ENCODE measurements around the gene TRIO.

Gene TRIO

DNA sequence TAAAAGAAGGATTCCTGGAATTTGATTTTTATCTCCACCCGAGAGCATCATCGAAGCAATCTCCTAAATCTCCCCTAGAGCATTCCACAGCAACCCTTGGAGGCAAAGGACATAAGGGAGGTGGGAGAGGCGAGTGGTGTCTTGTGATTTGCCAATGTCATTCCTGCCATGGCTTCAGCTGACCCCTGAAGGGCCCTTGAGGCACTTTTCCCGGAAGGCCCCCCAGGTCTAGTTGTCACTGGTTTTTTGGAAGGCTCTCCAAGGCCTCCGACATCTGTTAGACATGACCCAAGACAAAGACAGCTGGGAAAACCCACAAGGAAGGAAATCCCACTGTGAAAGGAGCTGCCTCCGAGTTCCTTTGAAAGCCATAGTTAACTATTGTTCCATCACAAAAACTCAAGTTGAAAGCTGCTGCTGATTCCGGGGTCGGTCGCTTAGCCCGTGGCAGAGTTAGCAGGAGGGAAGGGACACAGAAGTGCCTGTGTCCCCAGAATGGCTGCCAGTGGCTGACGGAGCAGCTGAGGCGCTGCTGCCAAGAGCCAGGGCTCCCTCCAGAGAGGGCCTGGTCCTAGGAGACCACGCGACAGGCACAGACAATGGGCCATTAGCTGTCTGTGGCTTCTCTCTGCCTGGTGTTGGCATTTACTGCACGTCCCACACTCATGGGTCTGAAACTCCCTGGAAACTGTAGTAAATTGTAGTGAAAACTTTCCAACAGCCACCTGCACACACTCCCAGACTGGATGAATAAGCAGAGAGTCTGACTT is 24.4 kb upstream of the TRIO start:
- H3K4ac ChIP-seq (ENCODE audit: low read length), result no peak overlapping the region
- no peak overlapping the region for H3K14ac ChIP-seq (ENCODE audit: low read length)
- peak overlapping the region; percentile 80 for H2AFZ ChIP-seq (ENCODE audit: low read length)
- H4K8ac ChIP-seq (ENCODE audit: low read depth, low read length), result no peak overlapping the region
- DNase-seq (ENCODE audit: low spot score), result peak; percentile 41
- peak overlapping the region in 1 of 2 donors; percentile 33 for H3K4me3 ChIP-seq (ENCODE audit: low read length in 2 of 2)
- H3K27me3 ChIP-seq (ENCODE audit: control insufficient read depth in 3 of 3, insufficient read depth in 3 of 3, low read depth in 1 of 3, low read length in 3 of 3), result no peaks in the 10 kb centered on the region
- H3K4me1 ChIP-seq (ENCODE audit: control insufficient read depth in 2 of 2, insufficient read depth in 1 of 2, low read depth in 1 of 2, low read length in 2 of 2), result peaks cover 6 to 18% of the 10 kb centered on the region in 2 donors
- no peaks in the 10 kb centered on the region for H3K36me3 ChIP-seq (replicated peaks in 1 of 2; ENCODE audit: control insufficient read depth in 2 of 2, insufficient read depth in 2 of 2, low read length in 2 of 2)
- WGBS, 2 donors (ENCODE audit: extremely low coverage in 2 of 2, insufficient read length in 2 of 2, insufficient replicate concordance in 1 of 2), result no CpG with 5 or more reads among the region's 15 CpGs
- no peak overlapping the region for H3K9ac ChIP-seq (ENCODE audit: low read depth, low read length, poor library complexity)
- no peaks in the 10 kb centered on the region for H3K9me3 ChIP-seq (replicated peaks in 1 of 2; ENCODE audit: control insufficient read depth in 2 of 2, insufficient read depth in 1 of 2, low read depth in 1 of 2, low read length in 2 of 2)
- H3K18ac ChIP-seq (ENCODE audit: low read length), result peak overlapping the region; percentile 6
- no peak overlapping the region for H2AK5ac ChIP-seq (ENCODE audit: low read depth, low read length)
- H3K79me1 ChIP-seq (ENCODE audit: low read depth, low read length), result no peaks in the 10 kb centered on the region
- H3K27ac ChIP-seq (replicated peaks; ENCODE audit: low read length), result no peak overlapping the region
- no peak overlapping the region for H3K4me2 ChIP-seq (ENCODE audit: insufficient read depth, low read length, poor library complexity, severe bottlenecking)
- no peak overlapping the region for H4K91ac ChIP-seq (ENCODE audit: low read depth, low read length, poor library complexity)
- no peak overlapping the region for H2BK5ac ChIP-seq (ENCODE audit: low read length)
- no peak overlapping the region for H2BK12ac ChIP-seq (ENCODE audit: low read length)
- H3K23ac ChIP-seq (ENCODE audit: low read depth, low read length, poor library complexity), result no peak overlapping the region
- H2BK120ac ChIP-seq (ENCODE audit: low read depth, low read length), result no peak overlapping the region
- no peak overlapping the region for H2BK15ac ChIP-seq (ENCODE audit: low read length)

DNA sequence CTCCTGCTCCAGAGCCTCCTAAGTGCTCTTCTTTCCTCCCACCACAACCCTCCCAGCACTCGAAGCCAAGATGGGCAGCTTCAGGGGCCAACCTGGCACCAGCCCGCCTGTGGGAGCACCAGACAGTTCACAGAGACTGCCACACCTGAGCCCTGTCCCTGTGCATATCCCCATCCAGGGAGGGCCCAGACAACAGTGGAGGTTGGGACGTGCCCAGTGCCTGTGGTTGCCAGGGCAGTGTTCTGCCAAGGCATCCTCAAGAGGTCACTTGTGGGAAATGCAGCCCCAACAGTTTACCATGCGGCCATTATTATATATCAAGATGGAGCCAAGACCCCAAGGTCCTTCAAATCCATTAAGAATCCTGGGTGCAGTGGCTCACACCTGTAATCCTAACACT is 23.0 kb upstream of the TRIO start:
- H3K4ac ChIP-seq (ENCODE audit: low read length), result no peak overlapping the region
- no peaks in the 10 kb centered on the region for H3K36me3 ChIP-seq (replicated peaks in 1 of 2; ENCODE audit: control insufficient read depth in 2 of 2, insufficient read depth in 2 of 2, low read length in 2 of 2)
- H3K23ac ChIP-seq (ENCODE audit: low read depth, low read length, poor library complexity), result no peak overlapping the region
- no peak overlapping the region for H2BK120ac ChIP-seq (ENCODE audit: low read depth, low read length)
- H4K8ac ChIP-seq (ENCODE audit: low read depth, low read length), result no peak overlapping the region
- no peak overlapping the region for H3K4me2 ChIP-seq (ENCODE audit: insufficient read depth, low read length, poor library complexity, severe bottlenecking)
- peak overlapping the region; percentile 69 for H3K18ac ChIP-seq (ENCODE audit: low read length)
- WGBS, 2 donors (ENCODE audit: extremely low coverage in 2 of 2, insufficient read length in 2 of 2, insufficient replicate concordance in 1 of 2), result no CpG with 5 or more reads among the region's 4 CpGs
- H2AFZ ChIP-seq (ENCODE audit: low read length), result peak overlapping the region; percentile 80
- no peak overlapping the region for H2AK5ac ChIP-seq (ENCODE audit: low read depth, low read length)
- no peak overlapping the region for H3K9ac ChIP-seq (ENCODE audit: low read depth, low read length, poor library complexity)
- DNase-seq (ENCODE audit: low spot score), result no peak
- H3K27me3 ChIP-seq (ENCODE audit: control insufficient read depth in 3 of 3, insufficient read depth in 3 of 3, low read depth in 1 of 3, low read length in 3 of 3), result peaks cover 0 to 5% (median 0%) of the 10 kb centered on the region in 3 experiments
- H3K79me1 ChIP-seq (ENCODE audit: low read depth, low read length), result no peaks in the 10 kb centered on the region
- no peak overlapping the region for H3K27ac ChIP-seq (replicated peaks; ENCODE audit: low read length)
- peaks cover 6 to 18% of the 10 kb centered on the region in 2 donors for H3K4me1 ChIP-seq (ENCODE audit: control insufficient read depth in 2 of 2, insufficient read depth in 1 of 2, low read depth in 1 of 2, low read length in 2 of 2)
- H2BK15ac ChIP-seq (ENCODE audit: low read length), result no peak overlapping the region
- H4K91ac ChIP-seq (ENCODE audit: low read depth, low read length, poor library complexity), result no peak overlapping the region
- peak overlapping the region; percentile 63 for H2BK12ac ChIP-seq (ENCODE audit: low read length)
- H3K14ac ChIP-seq (ENCODE audit: low read length), result no peak overlapping the region
- no peaks in the 10 kb centered on the region for H3K9me3 ChIP-seq (replicated peaks in 1 of 2; ENCODE audit: control insufficient read depth in 2 of 2, insufficient read depth in 1 of 2, low read depth in 1 of 2, low read length in 2 of 2)
- H2BK5ac ChIP-seq (ENCODE audit: low read length), result no peak overlapping the region
- H3K4me3 ChIP-seq (ENCODE audit: low read length in 2 of 2), result no peak overlapping the region

DNA sequence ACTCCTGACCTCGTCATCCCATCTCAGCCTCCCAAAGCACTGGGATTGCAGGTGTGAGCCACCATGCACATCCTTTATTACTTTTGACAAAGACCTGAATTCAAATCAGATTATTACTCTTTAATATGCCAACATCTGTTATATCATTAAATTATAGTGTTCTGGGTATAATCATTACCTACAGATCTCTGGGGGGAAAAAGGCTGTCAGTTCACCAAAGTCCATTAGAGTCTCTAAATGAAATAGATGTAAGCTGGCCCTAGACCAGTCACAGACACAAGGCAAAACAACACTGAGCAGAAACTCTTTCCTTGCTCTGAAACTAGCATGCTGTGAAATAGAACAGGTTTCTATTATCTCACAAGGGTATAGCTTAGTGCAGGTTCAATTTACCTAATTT is 21.6 kb upstream of the TRIO start:
- H4K8ac ChIP-seq (ENCODE audit: low read depth, low read length), result no peak overlapping the region
- no peak overlapping the region for H3K9ac ChIP-seq (ENCODE audit: low read depth, low read length, poor library complexity)
- H2BK5ac ChIP-seq (ENCODE audit: low read length), result no peak overlapping the region
- no peak overlapping the region for H3K27ac ChIP-seq (replicated peaks; ENCODE audit: low read length)
- H2AK5ac ChIP-seq (ENCODE audit: low read depth, low read length), result no peak overlapping the region
- H2AFZ ChIP-seq (ENCODE audit: low read length), result no peak overlapping the region
- no peak overlapping the region for H2BK15ac ChIP-seq (ENCODE audit: low read length)
- no peak overlapping the region for H3K14ac ChIP-seq (ENCODE audit: low read length)
- H2BK12ac ChIP-seq (ENCODE audit: low read length), result no peak overlapping the region
- no peak overlapping the region for H3K4ac ChIP-seq (ENCODE audit: low read length)
- H2BK120ac ChIP-seq (ENCODE audit: low read depth, low read length), result no peak overlapping the region
- no peak overlapping the region for H3K23ac ChIP-seq (ENCODE audit: low read depth, low read length, poor library complexity)
- DNase-seq (ENCODE audit: low spot score), result no peak
- H3K27me3 ChIP-seq (ENCODE audit: control insufficient read depth in 3 of 3, insufficient read depth in 3 of 3, low read depth in 1 of 3, low read length in 3 of 3), result peaks cover 0 to 5% (median 0%) of the 10 kb centered on the region in 3 experiments
- no peaks in the 10 kb centered on the region for H3K9me3 ChIP-seq (replicated peaks in 1 of 2; ENCODE audit: control insufficient read depth in 2 of 2, insufficient read depth in 1 of 2, low read depth in 1 of 2, low read length in 2 of 2)
- no peaks in the 10 kb centered on the region for H3K36me3 ChIP-seq (replicated peaks in 1 of 2; ENCODE audit: control insufficient read depth in 2 of 2, insufficient read depth in 2 of 2, low read length in 2 of 2)
- no peaks in the 10 kb centered on the region for H3K79me1 ChIP-seq (ENCODE audit: low read depth, low read length)
- WGBS, 2 donors (ENCODE audit: extremely low coverage in 2 of 2, insufficient read length in 2 of 2, insufficient replicate concordance in 1 of 2), result no CpG with 5 or more reads among the region's 1 CpG
- no peak overlapping the region for H4K91ac ChIP-seq (ENCODE audit: low read depth, low read length, poor library complexity)
- H3K4me3 ChIP-seq (ENCODE audit: low read length in 2 of 2), result no peak overlapping the region
- no peak overlapping the region for H3K18ac ChIP-seq (ENCODE audit: low read length)
- peaks cover 6 to 18% of the 10 kb centered on the region in 2 donors for H3K4me1 ChIP-seq (ENCODE audit: control insufficient read depth in 2 of 2, insufficient read depth in 1 of 2, low read depth in 1 of 2, low read length in 2 of 2)
- H3K4me2 ChIP-seq (ENCODE audit: insufficient read depth, low read length, poor library complexity, severe bottlenecking), result no peak overlapping the region

DNA sequence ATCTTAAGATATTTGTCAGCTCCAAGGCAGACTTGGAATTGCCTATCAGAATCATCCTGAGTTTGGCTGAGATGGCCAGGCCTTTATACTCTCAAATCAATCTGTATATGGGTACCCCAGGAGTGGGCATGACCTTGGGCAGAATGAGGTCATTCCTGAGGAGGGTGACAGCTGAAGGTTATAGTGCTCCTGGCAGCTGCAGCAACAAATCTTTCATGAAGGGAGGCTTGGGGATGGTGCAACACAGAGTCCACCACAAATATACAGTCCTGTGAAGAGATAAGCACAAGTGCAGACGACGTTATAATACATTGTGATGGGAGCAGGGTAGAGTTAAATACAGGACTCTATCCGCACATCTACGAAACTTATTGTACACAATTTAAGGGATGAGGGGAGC is 21.1 kb upstream of the TRIO start:
- H4K91ac ChIP-seq (ENCODE audit: low read depth, low read length, poor library complexity), result no peak overlapping the region
- H3K4me2 ChIP-seq (ENCODE audit: insufficient read depth, low read length, poor library complexity, severe bottlenecking), result no peak overlapping the region
- no peak overlapping the region for H4K8ac ChIP-seq (ENCODE audit: low read depth, low read length)
- no peak overlapping the region for H3K4me3 ChIP-seq (ENCODE audit: low read length in 2 of 2)
- WGBS, 2 donors (ENCODE audit: extremely low coverage in 2 of 2, insufficient read length in 2 of 2, insufficient replicate concordance in 1 of 2), result no CpG with 5 or more reads among the region's 4 CpGs
- no peak overlapping the region for H3K23ac ChIP-seq (ENCODE audit: low read depth, low read length, poor library complexity)
- H3K14ac ChIP-seq (ENCODE audit: low read length), result no peak overlapping the region
- H3K27ac ChIP-seq (replicated peaks; ENCODE audit: low read length), result no peak overlapping the region
- H2BK120ac ChIP-seq (ENCODE audit: low read depth, low read length), result no peak overlapping the region
- H3K4ac ChIP-seq (ENCODE audit: low read length), result no peak overlapping the region
- peaks cover 6 to 18% of the 10 kb centered on the region in 2 donors for H3K4me1 ChIP-seq (ENCODE audit: control insufficient read depth in 2 of 2, insufficient read depth in 1 of 2, low read depth in 1 of 2, low read length in 2 of 2)
- H2AK5ac ChIP-seq (ENCODE audit: low read depth, low read length), result no peak overlapping the region
- no peaks in the 10 kb centered on the region for H3K36me3 ChIP-seq (replicated peaks in 1 of 2; ENCODE audit: control insufficient read depth in 2 of 2, insufficient read depth in 2 of 2, low read length in 2 of 2)
- H3K9ac ChIP-seq (ENCODE audit: low read depth, low read length, poor library complexity), result no peak overlapping the region
- H2BK12ac ChIP-seq (ENCODE audit: low read length), result no peak overlapping the region
- no peak overlapping the region for H2BK5ac ChIP-seq (ENCODE audit: low read length)
- DNase-seq (ENCODE audit: low spot score), result no peak
- H2BK15ac ChIP-seq (ENCODE audit: low read length), result no peak overlapping the region
- peaks cover 0 to 5% (median 0%) of the 10 kb centered on the region in 3 experiments for H3K27me3 ChIP-seq (ENCODE audit: control insufficient read depth in 3 of 3, insufficient read depth in 3 of 3, low read depth in 1 of 3, low read length in 3 of 3)
- H3K9me3 ChIP-seq (replicated peaks in 1 of 2; ENCODE audit: control insufficient read depth in 2 of 2, insufficient read depth in 1 of 2, low read depth in 1 of 2, low read length in 2 of 2), result no peaks in the 10 kb centered on the region
- H3K18ac ChIP-seq (ENCODE audit: low read length), result no peak overlapping the region
- H3K79me1 ChIP-seq (ENCODE audit: low read depth, low read length), result no peaks in the 10 kb centered on the region
- H2AFZ ChIP-seq (ENCODE audit: low read length), result no peak overlapping the region

All from neuronal stem cell (in vitro differentiated cells).